PC-3 (cell line): ENCODE measurements around the gene BDH1.
"Not testable (repeated sequence)": the region's sequence is repeated elsewhere in the genome, so short reads cannot be mapped to it uniquely, and the experiment has no call there.

Experiments used
- EZH2 ChIP-seq: fragments of 300-600 bp; sonication (generic); IDR thresholded peaks from one replicate; pipeline ENCODE4 v1.6.1; 2017; ENCODE audit warnings: antibody characterized with exemption, mild to moderate bottlenecking, low read length; ENCODE audit not compliant: unreplicated experiment
- EZH2phosphoT487 ChIP-seq: fragments of 300-600 bp; sonication (generic); IDR thresholded peaks from 2 replicates; pipeline ENCODE4 v1.6.1; 2018; ENCODE audit warnings: mild to moderate bottlenecking, antibody characterized with exemption, low read length, borderline replicate concordance
- TF ChIP-seq, protein P1 (sequence below): fragments of 300-600 bp; sonication (generic); conservative IDR thresholded peaks from 2 replicates; pipeline ENCODE4 v1.5.1; 2017; ENCODE audit warnings: antibody characterized with exemption, low read depth, mild to moderate bottlenecking, low read length

DNA sequence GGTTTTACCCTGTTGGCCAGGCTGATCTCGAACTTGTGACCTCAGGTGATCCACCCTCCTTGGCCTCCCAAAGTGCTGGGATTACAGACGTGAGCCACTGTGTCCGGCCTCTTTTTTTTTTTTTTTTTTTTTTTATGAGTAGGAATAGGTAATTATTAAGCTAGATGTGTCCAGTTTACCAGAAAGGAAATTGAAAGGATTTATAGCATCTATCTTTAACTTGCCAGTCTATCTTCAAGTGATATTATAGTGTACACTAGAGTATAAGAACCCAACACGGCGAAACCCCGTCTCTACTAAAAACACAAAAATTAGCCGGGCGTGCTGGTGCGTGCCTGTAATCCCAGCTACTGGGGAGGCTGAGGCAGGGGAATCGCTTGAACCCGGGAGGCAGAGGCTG lies 31.0 kb upstream of the BDH1 start:
- TF ChIP-seq, protein P1, sequence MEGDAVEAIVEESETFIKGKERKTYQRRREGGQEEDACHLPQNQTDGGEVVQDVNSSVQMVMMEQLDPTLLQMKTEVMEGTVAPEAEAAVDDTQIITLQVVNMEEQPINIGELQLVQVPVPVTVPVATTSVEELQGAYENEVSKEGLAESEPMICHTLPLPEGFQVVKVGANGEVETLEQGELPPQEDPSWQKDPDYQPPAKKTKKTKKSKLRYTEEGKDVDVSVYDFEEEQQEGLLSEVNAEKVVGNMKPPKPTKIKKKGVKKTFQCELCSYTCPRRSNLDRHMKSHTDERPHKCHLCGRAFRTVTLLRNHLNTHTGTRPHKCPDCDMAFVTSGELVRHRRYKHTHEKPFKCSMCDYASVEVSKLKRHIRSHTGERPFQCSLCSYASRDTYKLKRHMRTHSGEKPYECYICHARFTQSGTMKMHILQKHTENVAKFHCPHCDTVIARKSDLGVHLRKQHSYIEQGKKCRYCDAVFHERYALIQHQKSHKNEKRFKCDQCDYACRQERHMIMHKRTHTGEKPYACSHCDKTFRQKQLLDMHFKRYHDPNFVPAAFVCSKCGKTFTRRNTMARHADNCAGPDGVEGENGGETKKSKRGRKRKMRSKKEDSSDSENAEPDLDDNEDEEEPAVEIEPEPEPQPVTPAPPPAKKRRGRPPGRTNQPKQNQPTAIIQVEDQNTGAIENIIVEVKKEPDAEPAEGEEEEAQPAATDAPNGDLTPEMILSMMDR: not testable (repeated sequence)
- not testable (repeated sequence) for TF ChIP-seq EZH2, EZH2phosphoT487
